GM12891 (cell line): ENCODE data around the gene SMIM5.
A peak's percentile ranks its signal among the peaks of the same experiment; 100 is the strongest.
"Not testable (repeated sequence)": the region's sequence is repeated elsewhere in the genome, so short reads cannot be mapped to it uniquely, and the experiment has no call there.

Experiments used
- DNase-seq: peaks from one replicate; pipeline ENCODE4 v3.0.0; 2011; ENCODE audit warnings: low spot score; ENCODE audit not compliant: insufficient read length
- FAIRE-seq: peaks from 2 replicates; lab custom pipeline; 2011; peaks lifted over from hg19 to GRCh38; lab: Jason Lieb, UNC
- PAX5 ChIP-seq: IDR thresholded peaks from 2 replicates; pipeline ENCODE4 v1.6.1; 2011; ENCODE audit warnings: low read length, moderate library complexity, mild to moderate bottlenecking; ENCODE audit not compliant: insufficient read depth, severe bottlenecking
- POLR2A ChIP-seq: IDR thresholded peaks from 2 replicates; pipeline ENCODE4 v1.6.1; 2011; ENCODE audit warnings: low read depth, low read length, control low read depth
- POLR2AphosphoS5 ChIP-seq: IDR thresholded peaks from 2 replicates; pipeline ENCODE4 v1.6.1; 2011; ENCODE audit warnings: low read depth, low read length, control low read depth
- POU2F2 ChIP-seq: IDR thresholded peaks from 2 replicates; pipeline ENCODE4 v1.6.1; 2011; ENCODE audit warnings: low read depth, mild to moderate bottlenecking, control low read depth, low read length, moderate library complexity
- SPI1 ChIP-seq: IDR thresholded peaks from 2 replicates; pipeline ENCODE4 v1.6.1; 2011; ENCODE audit warnings: low read depth, low read length, control low read depth
- TAF1 ChIP-seq: IDR thresholded peaks from 2 replicates; pipeline ENCODE4 v1.6.1; 2011; ENCODE audit warnings: low read depth, low read length, control low read depth

Gene SMIM5

DNA sequence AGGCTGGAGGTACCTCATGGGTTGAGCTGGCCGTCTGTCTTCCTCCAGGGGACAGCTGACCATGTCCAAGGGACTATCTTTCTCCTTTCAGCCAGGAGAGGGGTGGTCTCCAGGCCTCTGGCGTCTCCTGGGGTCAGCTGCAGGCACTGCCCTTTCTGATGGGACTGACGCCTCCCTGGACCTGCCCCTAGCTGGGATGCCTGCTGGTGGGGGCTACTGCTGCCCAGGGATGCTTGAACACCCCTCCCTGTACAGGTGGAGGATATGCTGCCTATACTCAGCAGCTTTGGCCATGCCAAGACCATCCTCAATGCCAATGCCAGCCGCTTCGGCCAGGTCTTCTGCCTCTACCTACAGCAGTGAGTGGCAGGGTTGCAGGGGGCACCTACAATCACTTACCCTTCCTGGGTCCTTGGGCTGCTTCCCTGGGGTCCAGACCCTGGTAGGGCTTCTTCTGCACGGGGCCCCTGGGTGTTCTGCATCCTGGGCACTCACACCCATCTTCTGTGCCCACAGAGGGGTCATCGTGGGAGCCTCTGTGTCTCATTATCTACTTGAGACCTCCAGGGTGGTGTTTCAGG is 41.4 kb upstream of the SMIM5 start:
- TF ChIP-seq TAF1 (no peak), POLR2AphosphoS5 (no peak), POU2F2 (no peak), SPI1 (no peak), POLR2A (no peak)
- DNase-seq (no peak), FAIRE-seq (no peak)

DNA sequence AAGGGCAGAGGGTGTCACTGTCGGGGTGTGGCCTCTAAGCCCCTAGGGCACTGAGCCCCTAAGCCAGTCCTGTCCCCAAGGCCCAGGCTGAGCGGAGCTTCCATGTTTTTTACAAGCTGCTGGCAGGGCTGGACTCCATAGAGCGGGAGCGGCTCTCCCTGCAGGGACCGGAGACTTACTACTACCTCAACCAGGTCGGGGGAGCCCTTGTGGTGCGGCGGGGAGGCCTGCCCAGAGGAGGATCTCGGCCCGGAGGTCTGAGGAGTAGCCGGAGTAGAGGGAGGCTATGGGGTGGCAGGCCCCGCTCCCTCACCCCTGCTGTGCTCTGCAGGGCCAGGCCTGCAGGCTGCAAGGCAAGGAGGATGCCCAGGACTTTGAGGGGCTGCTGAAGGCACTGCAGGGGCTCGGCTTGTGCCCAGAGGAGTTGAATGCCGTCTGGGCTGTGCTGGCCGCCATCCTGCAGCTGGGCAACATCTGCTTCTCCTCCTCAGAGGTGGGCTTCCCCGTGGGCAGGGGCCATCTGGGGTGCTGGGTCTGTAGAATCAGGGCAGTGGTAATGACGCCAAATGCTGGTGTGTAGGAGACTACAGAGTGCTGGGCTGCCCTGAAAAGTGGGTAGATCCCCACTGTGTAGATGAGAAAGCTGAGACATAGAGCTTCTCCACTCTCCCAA is 40.8 kb upstream of the SMIM5 start:
- no peak for TF ChIP-seq TAF1
- TF ChIP-seq SPI1, result no peak
- TF ChIP-seq POLR2AphosphoS5, result no peak
- TF ChIP-seq POU2F2, result no peak
- no peak for TF ChIP-seq POLR2A
- no peak for TF ChIP-seq PAX5
- FAIRE-seq (no peak), DNase-seq (no peak)

DNA sequence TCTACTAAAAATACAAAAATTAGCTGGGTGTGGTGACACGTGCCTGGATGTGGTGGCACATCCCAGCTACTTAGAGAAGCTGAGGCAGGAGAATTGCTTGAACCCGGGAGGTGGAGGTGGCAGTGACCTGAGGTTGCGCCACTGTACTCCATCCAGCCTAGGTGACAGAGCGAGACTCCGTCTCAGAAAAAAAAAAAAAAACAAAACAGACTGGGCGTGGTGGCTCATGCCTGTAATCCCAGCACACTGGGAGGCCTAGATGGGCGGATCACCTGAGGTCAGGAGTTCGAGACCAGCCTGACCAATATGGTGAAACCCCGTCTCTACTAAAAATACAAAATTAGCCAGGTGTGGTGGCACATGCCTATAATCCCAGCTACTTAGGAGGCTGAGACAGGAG is 39.8 kb upstream of the SMIM5 start:
- FAIRE-seq, DNase-seq: not testable (repeated sequence)

DNA sequence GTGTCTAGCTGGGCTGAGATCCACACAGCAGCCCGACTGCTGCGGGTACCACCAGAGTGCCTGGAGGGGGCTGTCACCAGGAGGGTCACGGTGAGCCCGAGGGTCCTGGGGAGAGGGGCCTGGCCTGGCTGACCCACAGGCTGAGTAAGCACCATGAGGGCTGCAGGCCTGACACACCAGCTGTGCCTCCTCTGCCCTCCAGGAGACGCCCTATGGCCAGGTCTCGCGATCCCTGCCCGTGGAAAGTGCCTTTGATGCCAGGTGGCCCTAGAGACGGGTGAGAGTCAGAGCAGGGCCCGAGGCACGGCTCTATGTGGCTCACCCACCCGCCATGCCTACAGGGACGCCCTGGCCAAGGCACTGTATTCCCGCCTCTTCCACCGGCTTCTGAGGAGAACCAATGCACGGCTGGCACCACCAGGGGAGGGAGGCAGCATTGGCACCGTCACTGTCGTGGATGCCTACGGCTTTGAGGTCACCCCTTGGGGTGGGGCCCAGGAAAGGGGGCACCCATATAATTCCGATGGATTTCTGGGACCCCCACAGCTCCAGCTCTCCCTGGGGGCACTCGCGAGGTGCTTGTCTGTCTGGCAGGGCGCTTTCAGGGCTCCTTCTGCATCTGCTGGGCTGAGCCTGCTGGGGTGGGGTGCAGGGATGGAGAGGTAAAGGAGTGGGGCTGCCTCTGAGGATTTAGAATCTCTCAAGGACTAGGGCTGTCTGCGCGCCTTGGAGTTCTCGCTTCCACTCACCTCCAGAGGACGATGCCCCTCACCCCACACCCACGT is 38.5 kb upstream of the SMIM5 start:
- FAIRE-seq (no peak), DNase-seq (no peak)
- TF ChIP-seq SPI1 (no peak), PAX5 (no peak), POLR2A (no peak), POLR2AphosphoS5 (no peak), POU2F2 (no peak), TAF1 (no peak)

DNA sequence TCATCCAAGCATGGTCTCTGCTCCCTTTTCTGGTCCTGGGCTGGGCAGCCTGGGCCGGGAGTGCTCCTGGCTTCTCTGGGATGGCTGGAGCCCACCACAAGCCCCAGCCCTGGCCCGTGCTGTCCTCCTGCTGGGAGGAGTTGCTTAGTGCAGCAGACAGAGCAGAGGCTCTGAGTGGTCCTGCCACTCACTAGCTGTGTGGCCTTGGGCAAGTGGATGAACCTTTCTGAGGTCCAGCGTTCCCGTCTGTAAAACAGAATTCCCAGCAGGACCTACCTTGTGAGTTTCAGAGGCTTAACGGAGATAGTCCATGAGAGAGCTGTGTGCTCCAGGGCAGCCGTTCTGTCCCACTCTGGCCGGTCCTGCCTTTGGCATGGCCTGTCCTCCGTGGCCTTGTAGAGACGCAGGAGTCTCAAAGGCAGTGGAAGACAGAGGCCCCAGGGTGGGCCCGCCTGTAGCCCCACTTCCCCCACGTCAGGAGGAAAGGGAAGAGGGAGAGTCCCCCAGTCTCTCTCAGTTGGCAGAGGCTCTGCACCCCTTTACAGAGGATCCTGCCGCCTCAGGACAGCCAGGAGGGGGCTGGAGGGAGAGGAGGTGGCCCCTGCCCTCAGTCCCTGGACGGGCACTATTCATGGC is 37.8 kb upstream of the SMIM5 start:
- TF ChIP-seq POLR2AphosphoS5 (no peak), TAF1 (no peak), POU2F2 (no peak)
- DNase-seq (no peak), FAIRE-seq (no peak)

DNA sequence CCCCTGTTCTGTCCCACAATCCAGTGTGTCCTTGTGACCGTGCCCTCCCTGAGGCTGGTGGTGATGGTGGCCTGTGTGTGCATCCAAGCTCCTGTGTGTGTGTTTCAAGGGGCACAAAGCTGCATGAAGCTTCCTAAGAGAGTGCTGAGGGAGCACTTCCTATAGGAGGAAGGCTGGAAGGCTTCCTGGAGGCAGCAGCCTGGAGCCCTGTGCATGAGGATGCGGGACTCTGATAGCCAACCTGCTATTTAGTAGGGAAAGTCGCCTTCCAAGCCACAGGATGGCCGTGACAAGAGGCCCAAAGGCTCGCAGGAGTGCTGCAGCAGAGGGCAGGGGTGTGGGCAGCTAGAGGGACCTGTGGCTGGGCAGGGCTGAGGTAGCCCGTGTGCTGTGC is 37.3 kb upstream of the SMIM5 start:
- no peak for DNase-seq
- FAIRE-seq, result no peak
- no peak for TF ChIP-seq PAX5
- no peak for TF ChIP-seq TAF1
- no peak for TF ChIP-seq SPI1
- TF ChIP-seq POLR2A, result no peak
- no peak for TF ChIP-seq POU2F2
- TF ChIP-seq POLR2AphosphoS5, result no peak

DNA sequence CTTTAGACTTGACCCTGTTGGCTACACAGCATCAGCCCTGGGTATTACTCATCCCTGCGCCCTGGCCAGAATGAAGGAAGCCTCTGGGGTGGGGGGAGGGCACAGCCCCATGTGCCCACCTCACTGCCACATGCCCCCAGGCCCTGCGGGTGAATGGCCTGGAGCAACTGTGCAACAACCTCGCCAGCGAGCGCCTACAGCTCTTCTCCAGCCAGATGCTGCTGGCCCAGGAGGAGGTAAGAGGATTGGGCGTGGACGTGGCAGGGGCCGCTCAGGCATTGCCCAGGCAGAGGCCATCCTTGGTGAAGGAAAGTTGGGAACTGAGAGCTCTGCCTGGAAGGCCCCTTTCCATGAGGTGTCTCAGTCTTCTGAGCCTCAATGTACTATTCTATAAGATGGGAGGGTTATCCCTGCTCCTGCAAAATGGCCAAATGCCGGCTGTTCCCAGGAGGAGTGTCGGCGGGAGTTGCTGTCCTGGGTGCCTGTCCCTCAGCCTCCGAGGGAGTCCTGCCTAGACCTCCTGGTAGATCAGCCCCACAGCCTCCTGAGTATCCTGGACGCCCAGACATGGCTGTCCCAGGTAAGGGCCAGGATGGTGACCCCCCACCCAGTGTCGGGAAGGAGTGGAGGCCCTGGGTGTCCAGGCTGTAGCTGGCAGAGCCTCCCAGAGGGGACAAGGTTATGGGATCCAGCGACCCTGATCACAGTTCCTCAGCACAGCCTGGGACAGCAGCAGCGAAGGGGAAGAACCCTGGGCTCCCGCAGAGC is 36.7 kb upstream of the SMIM5 start:
- TF ChIP-seq SPI1, result no peak
- no peak for TF ChIP-seq PAX5
- no peak for TF ChIP-seq POU2F2
- no peak for FAIRE-seq
- no peak for DNase-seq

DNA sequence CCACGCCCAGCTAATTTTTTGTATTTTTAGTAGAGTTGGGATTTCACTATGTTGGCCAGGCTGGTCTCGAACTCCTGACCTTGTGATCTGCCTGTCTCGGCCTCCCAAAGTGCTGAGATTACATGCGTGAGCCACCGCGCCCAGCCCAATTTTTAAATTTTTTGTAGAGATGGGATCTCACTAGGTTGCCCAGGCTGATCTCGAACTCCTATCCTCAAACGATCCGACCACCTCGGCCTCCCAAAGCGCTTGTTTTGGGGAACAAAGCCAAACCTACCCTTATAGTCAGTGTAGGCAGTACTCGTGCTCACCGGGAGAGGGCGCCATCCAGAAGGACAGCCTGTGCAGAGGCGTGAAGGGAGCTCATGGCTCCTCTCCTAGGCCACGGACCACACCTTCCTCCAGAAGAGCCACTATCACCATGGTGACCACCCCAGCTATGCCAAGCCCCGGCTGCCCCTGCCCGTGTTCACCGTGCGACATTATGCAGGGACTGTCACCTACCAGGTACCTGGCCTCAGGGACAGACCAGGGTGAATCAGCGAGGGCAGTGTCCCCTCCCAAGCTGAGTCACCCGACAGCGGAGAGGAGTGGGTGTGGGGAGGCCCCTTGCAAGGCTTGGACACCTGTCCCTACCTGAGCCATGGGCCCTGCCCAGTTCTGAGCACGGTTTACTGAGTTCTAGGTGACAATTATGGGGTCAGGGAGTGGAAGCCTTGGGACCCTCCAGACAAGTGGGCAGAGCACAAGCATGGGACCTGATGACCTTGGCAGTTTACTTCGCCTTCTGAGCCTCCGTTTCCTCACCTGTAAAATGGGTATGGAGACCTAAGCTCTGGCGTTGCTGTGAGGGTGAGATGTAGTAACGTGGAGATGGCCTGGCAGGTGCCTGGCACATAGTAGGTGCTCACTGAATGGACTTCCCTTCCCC is 31.9 kb upstream of the SMIM5 start:
- DNase-seq, result peak; percentile 80
- no peak for TF ChIP-seq TAF1
- TF ChIP-seq SPI1, result no peak
- no peak for TF ChIP-seq POU2F2
- TF ChIP-seq POLR2A, result no peak
- TF ChIP-seq PAX5, result no peak
- TF ChIP-seq POLR2AphosphoS5, result no peak
- FAIRE-seq, result peak; percentile 90

DNA sequence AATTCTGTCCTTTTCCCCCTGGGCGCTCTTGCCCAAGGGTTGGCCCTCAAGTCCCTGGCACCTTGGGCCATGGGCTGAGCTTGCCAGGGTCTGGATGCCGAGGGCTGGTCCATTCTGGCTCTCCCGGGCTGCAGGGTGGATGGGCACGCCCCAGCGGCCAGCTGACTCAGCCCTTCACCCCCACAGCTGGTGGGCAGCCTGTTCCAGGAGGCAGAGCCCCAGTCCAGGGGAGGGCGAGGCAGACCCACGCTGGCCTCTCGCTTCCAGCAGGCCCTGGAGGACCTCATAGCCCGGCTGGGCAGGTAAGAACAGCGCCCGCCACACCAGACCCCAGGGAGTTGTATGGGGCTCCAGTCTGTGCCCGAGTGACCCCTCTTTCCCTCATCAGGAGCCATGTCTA is 30.6 kb upstream of the SMIM5 start:
- no peak for TF ChIP-seq PAX5
- no peak for FAIRE-seq
- DNase-seq, result no peak
